Endothelial cell (in vitro differentiated cells): ENCODE measurements around the gene DAGLA. TPM values are rescaled to one million over a fixed set of nuclear protein-coding genes. Genes with fewer than 3 reads are reported as not detected.
A peak's percentile ranks its signal among the peaks of the same experiment; 100 is the strongest.
"Not testable (repeated sequence)": the region's sequence is repeated elsewhere in the genome, so short reads cannot be mapped to it uniquely, and the experiment has no call there.

Experiments used
- DNase-seq: peaks from one replicate; pipeline ENCODE4 v3.0.0; 2021; ENCODE audit warnings: low spot score
- H3K27ac Mint-ChIP-seq: one replicate; pipeline ENCODE4 v1.8.0; 2021; ENCODE audit warnings: mixed read lengths, inconsistent platforms; ENCODE audit not compliant: unreplicated experiment
- H3K27me3 Mint-ChIP-seq: one replicate; pipeline ENCODE4 v1.8.0; 2021; ENCODE audit warnings: mild to moderate bottlenecking, moderate library complexity, mixed read lengths, inconsistent platforms; ENCODE audit not compliant: unreplicated experiment
- H3K36me3 Mint-ChIP-seq: one replicate; pipeline ENCODE4 v1.8.0; 2021; ENCODE audit warnings: mild to moderate bottlenecking, low read depth, mixed read lengths, inconsistent platforms; ENCODE audit not compliant: unreplicated experiment
- H3K4me1 Mint-ChIP-seq: one replicate; pipeline ENCODE4 v1.8.0; 2021; ENCODE audit warnings: mild to moderate bottlenecking, mixed read lengths, inconsistent platforms; ENCODE audit not compliant: unreplicated experiment
- H3K4me3 Mint-ChIP-seq: one replicate; pipeline ENCODE4 v1.8.0; 2021; ENCODE audit warnings: mild to moderate bottlenecking, mixed read lengths, inconsistent platforms; ENCODE audit not compliant: unreplicated experiment
- H3K9me3 Mint-ChIP-seq: one replicate; pipeline ENCODE4 v1.8.0; 2021; ENCODE audit warnings: mixed read lengths, inconsistent platforms; ENCODE audit not compliant: unreplicated experiment
- total RNA-seq: library from RNA; stranded (reverse); fragmentation: NEBNext Ultra II Directional; extraction: Animal tissue kit (Norgen Biotek cat#: 25700); gene quantifications from one replicate; pipeline ENCODE4 v1.2.1, GENCODE V29; 2021; ENCODE audit not compliant: unreplicated experiment
- TF ChIP-seq, protein P1 (sequence below): fragments of 200-600 bp; sonication (generic); IDR thresholded peaks from one replicate; pipeline ENCODE4 v1.5.0; 2021; ENCODE audit warnings: antibody characterized with exemption; ENCODE audit not compliant: unreplicated experiment

Gene DAGLA
- total RNA-seq, 1 donor from 2014 or later, result 3.2 TPM

DNA sequence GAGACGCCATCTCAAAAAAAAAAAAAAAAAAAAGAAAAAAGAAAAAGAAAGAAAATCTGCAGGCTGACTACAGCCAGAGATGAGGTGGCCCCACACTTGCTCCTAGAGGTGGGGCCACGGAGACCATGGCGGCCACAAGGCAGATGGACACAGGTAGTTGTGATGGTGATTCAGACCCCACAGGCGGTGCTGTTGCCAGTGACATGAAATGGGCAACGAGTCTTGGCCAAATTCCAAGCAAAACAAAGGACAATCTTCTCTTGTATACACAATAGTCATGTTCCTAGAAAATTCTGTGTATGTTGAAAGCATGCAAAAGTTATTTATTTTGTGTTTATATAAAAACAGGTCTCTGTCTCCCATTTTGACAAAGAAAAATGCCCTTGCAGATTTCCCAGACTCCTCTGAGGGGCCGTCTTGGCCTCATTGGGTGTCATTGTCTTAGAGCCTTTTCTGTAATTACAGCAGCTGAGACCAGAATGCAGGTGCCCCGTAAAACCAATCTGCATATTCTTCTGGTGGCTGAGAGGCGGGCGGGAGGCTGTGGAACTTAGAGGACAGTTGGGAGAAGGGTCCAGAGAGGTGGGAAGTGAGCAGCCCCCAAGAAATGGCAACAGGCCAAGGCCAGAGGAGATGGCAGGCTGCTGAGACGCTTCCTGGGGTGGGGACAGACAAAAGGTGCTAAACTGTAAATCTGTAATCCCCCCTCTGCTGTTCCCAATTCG lies 22.5 kb upstream of the DAGLA start:
- DNase-seq, result no peak
- TF ChIP-seq, protein P1, sequence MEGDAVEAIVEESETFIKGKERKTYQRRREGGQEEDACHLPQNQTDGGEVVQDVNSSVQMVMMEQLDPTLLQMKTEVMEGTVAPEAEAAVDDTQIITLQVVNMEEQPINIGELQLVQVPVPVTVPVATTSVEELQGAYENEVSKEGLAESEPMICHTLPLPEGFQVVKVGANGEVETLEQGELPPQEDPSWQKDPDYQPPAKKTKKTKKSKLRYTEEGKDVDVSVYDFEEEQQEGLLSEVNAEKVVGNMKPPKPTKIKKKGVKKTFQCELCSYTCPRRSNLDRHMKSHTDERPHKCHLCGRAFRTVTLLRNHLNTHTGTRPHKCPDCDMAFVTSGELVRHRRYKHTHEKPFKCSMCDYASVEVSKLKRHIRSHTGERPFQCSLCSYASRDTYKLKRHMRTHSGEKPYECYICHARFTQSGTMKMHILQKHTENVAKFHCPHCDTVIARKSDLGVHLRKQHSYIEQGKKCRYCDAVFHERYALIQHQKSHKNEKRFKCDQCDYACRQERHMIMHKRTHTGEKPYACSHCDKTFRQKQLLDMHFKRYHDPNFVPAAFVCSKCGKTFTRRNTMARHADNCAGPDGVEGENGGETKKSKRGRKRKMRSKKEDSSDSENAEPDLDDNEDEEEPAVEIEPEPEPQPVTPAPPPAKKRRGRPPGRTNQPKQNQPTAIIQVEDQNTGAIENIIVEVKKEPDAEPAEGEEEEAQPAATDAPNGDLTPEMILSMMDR, result no peak
- Mint-ChIP-seq H3K9me3 (no peaks in the 10 kb centered on the region), H3K27ac (no peak overlapping the region), H3K4me1 (peaks cover 24% of the 10 kb centered on the region), H3K27me3 (peaks cover 3% of the 10 kb centered on the region), H3K36me3 (no peaks in the 10 kb centered on the region), H3K4me3 (no peak overlapping the region)

DNA sequence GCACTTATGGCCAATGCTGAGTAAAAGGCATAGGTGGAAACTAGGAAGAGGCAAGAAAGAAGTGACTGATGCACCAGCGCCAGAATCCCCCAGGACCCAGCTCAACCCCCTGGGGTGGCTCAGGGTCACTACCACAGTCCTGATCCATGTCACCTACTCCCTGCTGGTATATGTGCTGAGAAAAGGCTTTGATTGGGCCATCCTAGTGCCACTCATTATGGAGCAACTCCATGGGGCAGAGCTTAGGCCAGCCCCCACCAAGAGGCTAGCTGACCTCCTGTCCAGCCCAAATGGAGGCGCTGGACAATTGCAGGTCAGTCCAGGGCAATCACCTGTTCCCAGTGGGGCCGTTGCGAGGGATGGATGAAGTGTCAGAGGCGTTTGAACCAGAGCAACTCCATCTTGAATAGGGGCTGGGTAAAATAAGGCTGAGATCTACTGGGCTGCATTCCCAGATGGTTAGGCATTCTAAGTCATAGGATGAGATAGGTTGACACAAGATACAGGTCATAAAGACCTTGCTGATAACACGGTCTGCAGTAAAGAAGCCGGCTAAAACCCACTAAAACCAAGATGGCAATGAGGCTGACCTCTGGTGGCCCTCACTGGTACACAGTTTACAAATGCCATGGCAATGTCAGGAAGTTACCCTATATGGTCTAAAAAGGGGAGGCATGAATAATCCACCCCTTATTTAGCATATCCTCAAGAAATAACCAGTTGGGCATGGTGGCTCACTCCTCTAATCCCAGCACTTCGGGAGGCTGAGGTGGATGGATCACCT lies 20.6 kb upstream of the DAGLA start:
- Mint-ChIP-seq H3K27me3 (no peaks in the 10 kb centered on the region), H3K9me3 (no peaks in the 10 kb centered on the region), H3K4me3 (no peak overlapping the region), H3K27ac (no peak overlapping the region), H3K4me1 (peaks cover 12% of the 10 kb centered on the region), H3K36me3 (no peaks in the 10 kb centered on the region)
- DNase-seq, result no peak
- TF ChIP-seq, protein P1, result peak; percentile 45

DNA sequence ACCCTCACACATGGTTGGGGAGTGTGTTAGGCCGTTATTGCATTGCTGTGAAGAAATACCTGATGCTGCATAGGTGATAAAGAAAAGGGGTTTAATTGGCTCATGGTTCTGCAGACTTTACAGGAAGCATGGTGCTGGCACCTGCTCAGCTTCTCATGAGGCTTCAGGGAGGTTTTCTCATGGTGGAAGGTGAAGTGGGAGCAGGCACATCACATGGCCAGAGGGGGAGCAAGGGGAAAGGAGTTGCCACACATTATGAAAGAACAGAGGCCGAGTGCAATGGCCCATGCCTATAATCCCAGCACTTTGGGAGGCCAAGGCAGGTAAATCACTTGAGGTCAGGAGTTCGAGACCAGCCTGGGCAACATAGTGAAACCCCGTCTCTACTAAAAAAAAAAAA lies 19.2 kb upstream of the DAGLA start:
- H3K4me3 Mint-ChIP-seq, H3K9me3 Mint-ChIP-seq, H3K36me3 Mint-ChIP-seq, H3K27me3 Mint-ChIP-seq, H3K4me1 Mint-ChIP-seq, DNase-seq, H3K27ac Mint-ChIP-seq: not testable (repeated sequence)

DNA sequence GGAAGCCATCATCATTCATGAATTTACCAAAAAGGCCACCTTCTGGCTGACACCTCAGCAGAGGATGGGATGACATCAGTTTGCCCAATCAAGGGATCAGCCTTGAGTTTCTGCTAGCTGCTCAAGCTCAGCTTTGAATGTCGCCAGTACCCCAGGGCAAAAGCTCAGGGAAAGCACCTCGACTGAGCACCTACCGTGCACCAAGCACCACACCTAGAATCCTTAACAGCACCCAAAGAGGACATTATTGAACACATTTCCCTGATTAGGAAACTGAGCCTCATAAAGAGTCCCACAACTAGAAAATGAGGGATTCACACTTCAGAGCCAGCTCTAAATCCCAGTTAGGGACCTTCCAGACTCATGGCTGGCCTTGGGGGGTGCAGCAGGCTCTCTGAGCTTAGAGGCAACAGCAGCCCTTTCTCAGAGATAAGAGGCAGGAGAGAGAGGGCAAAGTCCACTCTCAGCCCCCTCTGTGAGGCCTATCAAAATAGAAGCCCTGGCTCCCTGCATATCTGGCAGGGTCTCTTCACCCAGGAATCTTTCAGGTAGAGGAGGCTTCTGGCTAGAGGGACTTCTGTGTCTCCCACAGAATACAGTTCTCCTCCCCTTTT lies 13.4 kb upstream of the DAGLA start:
- Mint-ChIP-seq H3K36me3 (no peaks in the 10 kb centered on the region), H3K9me3 (no peaks in the 10 kb centered on the region), H3K27me3 (peaks cover 2% of the 10 kb centered on the region), H3K4me3 (no peak overlapping the region), H3K27ac (no peak overlapping the region), H3K4me1 (no peaks in the 10 kb centered on the region)
- TF ChIP-seq, protein P1, result no peak
- DNase-seq, result no peak

DNA sequence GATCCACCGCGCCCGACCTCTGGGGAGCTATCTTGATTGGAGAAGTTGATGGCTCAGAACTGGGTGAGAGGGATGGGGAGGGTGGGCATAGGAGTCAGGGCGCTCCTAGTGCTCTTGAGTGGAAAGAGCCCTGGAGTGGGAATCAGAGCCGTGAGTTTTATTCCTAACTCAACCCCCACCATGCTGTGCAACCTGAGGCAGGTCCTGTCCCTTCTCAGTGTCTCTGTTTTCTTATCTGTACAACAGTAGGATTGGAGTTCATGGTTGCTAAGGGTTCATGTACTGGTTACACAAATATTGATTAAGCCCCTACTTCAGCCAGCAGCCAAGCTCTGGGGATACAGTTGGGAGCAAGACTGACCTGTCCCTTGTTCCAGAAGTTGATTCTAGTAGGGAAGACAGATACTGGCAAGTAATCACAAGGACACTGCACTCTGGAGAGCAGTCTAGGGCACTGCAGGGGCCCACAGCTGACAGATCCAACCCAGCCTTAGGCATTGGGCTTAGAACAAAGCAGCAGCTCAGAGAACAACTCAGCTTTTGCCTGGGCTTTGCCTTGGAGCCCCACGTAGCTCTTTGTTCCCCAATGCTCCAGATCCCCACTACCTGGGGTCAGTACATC lies 12.4 kb upstream of the DAGLA start:
- TF ChIP-seq, protein P1, result no peak
- Mint-ChIP-seq H3K27ac (no peak overlapping the region), H3K27me3 (peaks cover 2% of the 10 kb centered on the region), H3K9me3 (no peaks in the 10 kb centered on the region), H3K36me3 (no peaks in the 10 kb centered on the region), H3K4me1 (no peaks in the 10 kb centered on the region), H3K4me3 (no peak overlapping the region)
- no peak for DNase-seq
